Mesothelial cell of epicardium (in vitro differentiated cells): ENCODE results near the gene C3orf33. TPM values are rescaled to one million over a fixed set of nuclear protein-coding genes. Genes with fewer than 3 reads are reported as not detected.
A peak's percentile ranks its signal among the peaks of the same experiment; 100 is the strongest.
"Not testable (repeated sequence)": the region's sequence is repeated elsewhere in the genome, so short reads cannot be mapped to it uniquely, and the experiment has no call there.

Experiments
- DNase-seq, 2 experiments: peaks; one replicate each; pipeline ENCODE4 v3.0.0; 2021; ENCODE audit warnings: low spot score in 2 of 2; ENCODE audit not compliant: unreplicated experiment in 2 of 2
- H3K27ac Mint-ChIP-seq: 2 replicates; pipeline ENCODE4 v1.8.0; 2021; ENCODE audit warnings: mixed read lengths
- H3K27me3 Mint-ChIP-seq: 2 replicates; pipeline ENCODE4 v1.8.0; 2021; ENCODE audit warnings: low read depth, mixed read lengths
- H3K36me3 Mint-ChIP-seq: 2 replicates; pipeline ENCODE4 v1.8.0; 2021; ENCODE audit warnings: mixed read lengths
- H3K4me1 Mint-ChIP-seq: 2 replicates; pipeline ENCODE4 v1.8.0; 2021; ENCODE audit warnings: mixed read lengths
- H3K4me3 Mint-ChIP-seq: 2 replicates; pipeline ENCODE4 v1.8.0; 2021; ENCODE audit warnings: mild to moderate bottlenecking, moderate library complexity, mixed read lengths
- H3K9me3 Mint-ChIP-seq: 2 replicates; pipeline ENCODE4 v1.8.0; 2021; ENCODE audit warnings: mixed read lengths
- CTCF ChIP-seq: fragments of 200-600 bp; sonication (generic); IDR thresholded peaks from one replicate; pipeline ENCODE4 v1.5.0; 2021; ENCODE audit warnings: antibody characterized with exemption; ENCODE audit not compliant: unreplicated experiment
- total RNA-seq: library from RNA; stranded (reverse); gene quantifications from 3 replicates; pipeline ENCODE4 v1.2.1, GENCODE V29; 2021

The C3orf33 gene
- 5.8 to 6.5 TPM (median 6.2 TPM) in 3 replicates for total RNA-seq

- Mint-ChIP-seq H3K36me3 (peaks cover 17% of the 10 kb centered on the region), H3K27me3 (peaks cover 1% of the 10 kb centered on the region), H3K4me3 (peak within 1 kb of the TSS; percentile 86), H3K4me1 (no peaks in the 10 kb centered on the region), H3K27ac (peak within 1 kb of the TSS; percentile 77), H3K9me3 (no peaks in the 10 kb centered on the region)
- DNase-seq: peak; percentile 55 to 79
- TF ChIP-seq CTCF: peak; percentile 67
These were observed at the start of gene C3orf33 for GRCh38 chr3:155805802-155806618. Gene C3orf33, minus strand, starts transcription at chr3:155806278. Its CDS starts 26 bp downstream, at chr3:155806252.

- Mint-ChIP-seq H3K27ac (peak within 1 kb of the TSS; percentile 97), H3K4me1 (peaks cover 33% of the 10 kb centered on the region), H3K4me3 (peak within 1 kb of the TSS; percentile 98), H3K27me3 (peaks cover 9% of the 10 kb centered on the region), H3K9me3 (peaks cover 4% of the 10 kb centered on the region), H3K36me3 (no peaks in the 10 kb centered on the region)
- TF ChIP-seq CTCF: no peak
- DNase-seq: peak; percentile 93 to 96
These were observed 48.3 kb upstream of the C3orf33 start, which contains the start of gene SLC33A1 for GRCh38 chr3:155854141-155854940. Gene SLC33A1, minus strand, starts transcription at chr3:155854427. Its CDS starts 430 bp downstream, at chr3:155853997.

GRCh38 chr3:155853214-155854140, 47.4 kb upstream of the C3orf33 start:
- Mint-ChIP-seq H3K36me3 (no peaks in the 10 kb centered on the region), H3K4me3 (peak overlapping the region; percentile 98), H3K27me3 (peaks cover 9% of the 10 kb centered on the region), H3K27ac (peak overlapping the region; percentile 97), H3K9me3 (peaks cover 4% of the 10 kb centered on the region), H3K4me1 (peaks cover 34% of the 10 kb centered on the region)
- peak in 1 of 2 experiments; percentile 51 for DNase-seq
- no peak for TF ChIP-seq CTCF

GRCh38 chr3:155852341-155852740, 46.3 kb upstream of the C3orf33 start:
- peak overlapping the region; percentile 98 for H3K4me3 Mint-ChIP-seq

GRCh38 chr3:155849404-155849803, 43.3 kb upstream of the C3orf33 start:
- DNase-seq, H3K27ac Mint-ChIP-seq, H3K9me3 Mint-ChIP-seq, H3K4me3 Mint-ChIP-seq, H3K36me3 Mint-ChIP-seq, H3K27me3 Mint-ChIP-seq: not testable (repeated sequence)
- peaks cover 37% of the 10 kb centered on the region for H3K4me1 Mint-ChIP-seq

More at GRCh38 chr3:155852341-155852740, 46.3 kb upstream of the C3orf33 start:
- peaks cover 5% of the 10 kb centered on the region for H3K36me3 Mint-ChIP-seq
- peaks cover 4% of the 10 kb centered on the region for H3K9me3 Mint-ChIP-seq
- peaks cover 39% of the 10 kb centered on the region for H3K4me1 Mint-ChIP-seq
- DNase-seq: no peak
- peak overlapping the region; percentile 97 for H3K27ac Mint-ChIP-seq
- no peak for TF ChIP-seq CTCF
- peaks cover 3% of the 10 kb centered on the region for H3K27me3 Mint-ChIP-seq
